HCT116 (cell line): ENCODE results near the gene PRPF6. TPM values are rescaled to one million over a fixed set of nuclear protein-coding genes. Genes with fewer than 3 reads are reported as not detected.

ENCODE experiments used
- ATAC-seq: fragments of 200-7000 bp; cut with Tn5 transposase; 2 replicates; pipeline ENCODE4 v1.9.1; 2020; ENCODE audit warnings: mild to moderate bottlenecking, moderate library complexity
- BruUV-seq: library from RNA; stranded (reverse); fragments of 400-500 nt; replicated peaks from 2 replicates; lab custom pipeline; 2021; lab: Mats Ljungman, UMichigan
- CTCF ChIA-PET: fragments of 300-600 bp; sonication (Branson Sonifier 250); formaldehyde crosslinking; loops from one replicate; lab custom pipeline; 2021; ENCODE audit warnings: antibody characterized with exemption; lab: Charles Lee
- POLR2A ChIA-PET: fragments of 300-600, 350-600 bp; sonication (Branson Sonifier 250); formaldehyde crosslinking; loops from one replicate; lab custom pipeline; 2021; ENCODE audit warnings: antibody characterized with exemption; lab: Charles Lee
- RAD21 ChIA-PET, 2 experiments: fragments of 300-600 bp; sonication (Branson Sonifier 250); formaldehyde crosslinking; loops; one replicate each; lab custom pipeline; 2023; ENCODE audit warnings: low total read pairs in 2 of 2; ENCODE audit not compliant: uncharacterized antibody in 2 of 2, unreplicated experiment in 2 of 2, low non-redundant PET in 1 of 2; lab: Charles Lee
- DNase-seq: peaks from one replicate; pipeline ENCODE4 v3.0.0-alpha.2; 2010; ENCODE audit warnings: low read depth, low spot score
- H2AFZ ChIP-seq: fragments of 200-600 bp; shearing (Covaris generic), sonication (generic); 2 replicates; pipeline ENCODE4 v1.6.1; 2017; ENCODE audit warnings: low read depth, mixed run types, mixed read lengths, antibody characterized with exemption, low read length; ENCODE audit not compliant: poor library complexity, severe bottlenecking
- H3K27ac ChIP-seq: 2 replicates; pipeline ENCODE4 v1.5.1; 2012; ENCODE audit warnings: low read depth, low read length
- H3K27me3 ChIP-seq: fragments of 200-600 bp; sonication (generic); 2 replicates; pipeline ENCODE4 v1.6.1; 2016; ENCODE audit warnings: mixed run types, low read length, mixed read lengths; ENCODE audit not compliant: insufficient read depth
- H3K36me3 ChIP-seq, 2 experiments: fragments of 200-500 bp in 1 of 2; fragments of 200-600 bp in 1 of 2; sonication (Bioruptor generic) in 1 of 2; sonication (generic) in 1 of 2; 2 replicates each; pipeline versions ENCODE4 v1.5.1 to v1.6.1; 2014 to 2016; ENCODE audit warnings: low read length in 2 of 2, inconsistent platforms in 1 of 2, mixed read lengths in 1 of 2, mixed run types in 1 of 2; ENCODE audit not compliant: insufficient read depth in 2 of 2, control insufficient read depth in 1 of 2
- H3K4me1 ChIP-seq, 2 experiments: fragments of 200-600 bp in 1 of 2; sonication (generic) in 1 of 2; 2 replicates each; pipeline versions ENCODE4 v1.5.1 to v1.6.1; 2012 to 2017; ENCODE audit warnings: low read length in 2 of 2, inconsistent platforms in 1 of 2, mild to moderate bottlenecking in 1 of 2, mixed read lengths in 1 of 2, mixed run types in 1 of 2, moderate library complexity in 1 of 2; ENCODE audit not compliant: insufficient read depth in 2 of 2, control insufficient read depth in 1 of 2
- H3K4me2 ChIP-seq: fragments of 200-600 bp; sonication (generic); 2 replicates; pipeline ENCODE4 v1.6.1; 2017; ENCODE audit warnings: mixed run types, low read length, mixed read lengths
- H3K4me3 ChIP-seq, 2 experiments: fragments of 200-600 bp in 1 of 2; sonication (generic) in 1 of 2; replicated peaks in 1 of 2; 2 replicates each; pipeline ENCODE4 v1.5.1; 2011 to 2016; ENCODE audit warnings: low read length in 2 of 2, control low read depth in 1 of 2, low read depth in 1 of 2, mild to moderate bottlenecking in 1 of 2, mixed read lengths in 1 of 2, mixed run types in 1 of 2
- H3K79me2 ChIP-seq: fragments of 200-600 bp; sonication (generic); 2 replicates; pipeline ENCODE4 v1.6.1; 2017; ENCODE audit warnings: mild to moderate bottlenecking, mixed run types, low read length, moderate library complexity, mixed read lengths; ENCODE audit not compliant: insufficient read depth
- H3K9ac ChIP-seq: fragments of 200-600 bp; sonication (generic); 2 replicates; pipeline ENCODE4 v1.6.1; 2016; ENCODE audit warnings: low read length, mixed read lengths
- H3K9me2 ChIP-seq: fragments of 200-600 bp; sonication (generic), shearing (Covaris generic); 2 replicates; pipeline ENCODE4 v1.6.1; 2017; ENCODE audit warnings: mixed run types, mild to moderate bottlenecking, moderate library complexity; ENCODE audit not compliant: insufficient read depth
- H3K9me3 ChIP-seq, 2 experiments: fragments of 200-500 bp in 1 of 2; fragments of 200-600 bp in 1 of 2; sonication (Bioruptor generic) in 1 of 2; sonication (generic) in 1 of 2; 2 replicates each; pipeline ENCODE4 v1.6.1; 2014 to 2017; ENCODE audit warnings: low read length in 2 of 2, mixed read lengths in 2 of 2, inconsistent platforms in 1 of 2, low read depth in 1 of 2, mild to moderate bottlenecking in 1 of 2, mixed run types in 1 of 2, moderate library complexity in 1 of 2; ENCODE audit not compliant: control insufficient read depth in 1 of 2, insufficient read depth in 1 of 2
- H4K20me1 ChIP-seq: fragments of 200-600 bp; sonication (generic), shearing (Covaris generic); 2 replicates; pipeline ENCODE4 v1.6.1; 2017; ENCODE audit warnings: mixed run types, mild to moderate bottlenecking, moderate library complexity; ENCODE audit not compliant: insufficient read depth
- CBX3 ChIP-seq: IDR thresholded peaks from 2 replicates; pipeline ENCODE4 v1.6.1; 2012; ENCODE audit warnings: low read depth
- CEBPB ChIP-seq: IDR thresholded peaks from 2 replicates; pipeline ENCODE4 v1.6.1; 2012; ENCODE audit warnings: low read depth
- CTCF ChIP-seq, 3 experiments: fragments of 200-600 bp in 1 of 3; sonication (generic) in 1 of 3; IDR thresholded peaks in 2 of 3; conservative IDR thresholded peaks in 1 of 3; 2 replicates each; pipeline ENCODE4 v1.5.1; 2012 to 2017; ENCODE audit warnings: low read depth in 2 of 3, low read length in 2 of 3, antibody characterized with exemption in 1 of 3, borderline replicate concordance in 1 of 3, control low read depth in 1 of 3, mild to moderate bottlenecking in 1 of 3, mixed read lengths in 1 of 3, mixed run types in 1 of 3, moderate library complexity in 1 of 3; ENCODE audit not compliant: insufficient read depth in 1 of 3
- ELF1 ChIP-seq: IDR thresholded peaks from 2 replicates; pipeline ENCODE4 v1.6.1; 2012; ENCODE audit warnings: low read depth, borderline replicate concordance
- EZH2 ChIP-seq: fragments of 200-600 bp; sonication (generic); IDR thresholded peaks from 2 replicates; pipeline ENCODE4 v1.6.1; 2017; ENCODE audit warnings: antibody characterized with exemption, mixed run types
- EZH2phosphoT487 ChIP-seq: fragments of 200-600 bp; IDR thresholded peaks from 2 replicates; pipeline ENCODE4 v1.6.1; 2018; ENCODE audit warnings: antibody characterized with exemption, borderline replicate concordance
- FOSL1 ChIP-seq: IDR thresholded peaks from 2 replicates; pipeline ENCODE4 v1.6.1; 2012; ENCODE audit warnings: low read depth
- POLR2AphosphoS5 ChIP-seq: IDR thresholded peaks from 2 replicates; pipeline ENCODE4 v1.6.1; 2011; ENCODE audit warnings: mild to moderate bottlenecking, low read depth, low read length, moderate library complexity
- RAD21 ChIP-seq: IDR thresholded peaks from 2 replicates; pipeline ENCODE4 v1.6.1; 2012; ENCODE audit warnings: low read depth, mild to moderate bottlenecking
- SIN3A ChIP-seq: IDR thresholded peaks from 2 replicates; pipeline ENCODE4 v1.6.1; 2012; ENCODE audit warnings: low read depth
- SRF ChIP-seq: IDR thresholded peaks from 2 replicates; pipeline ENCODE4 v1.6.1; 2012; ENCODE audit warnings: low read depth
- TCF7L2 ChIP-seq: IDR thresholded peaks from 2 replicates; pipeline ENCODE4 v1.7.0; 2011; ENCODE audit warnings: borderline replicate concordance, inconsistent platforms; ENCODE audit not compliant: insufficient read depth, insufficient read length; ENCODE audit errors: extremely low read depth
- ZBTB33 ChIP-seq: IDR thresholded peaks from 2 replicates; pipeline ENCODE4 v1.6.1; 2011; ENCODE audit warnings: mild to moderate bottlenecking, low read length, moderate library complexity; ENCODE audit not compliant: insufficient replicate concordance; ENCODE audit errors: extremely low read depth
- ZFX ChIP-seq: fragments of 450-650 bp; IDR thresholded peaks from 2 replicates; pipeline ENCODE4 v1.6.1; 2017
- ZNF274 ChIP-seq: fragments of 200-500 bp; sonication (Bioruptor generic); IDR thresholded peaks from 2 replicates; pipeline ENCODE4 v1.6.1; 2014; ENCODE audit warnings: mild to moderate bottlenecking, low read depth, low read length, inconsistent platforms
- intact Hi-C: fragments of 100-400 bp; cut with micrococcal nuclease; formaldehyde crosslinking; loops from 2 replicates; pipeline ENCODE4 v1.10.0; 2022
- total RNA-seq: library from RNA; stranded (reverse); gene quantifications from one replicate; pipeline ENCODE4 v1.2.1, GENCODE V29; 2021; ENCODE audit not compliant: unreplicated experiment

PRPF6 gene
- total RNA-seq, 1 experiment from 2014 or later, result 74.9 TPM

GRCh38 chr20:63944078-63944941 lies 36.6 kb upstream of the PRPF6 start:
- Histone ChIP-seq H3K9ac (no peak overlapping the region), H3K4me2 (no peak overlapping the region), H2AFZ (no peak overlapping the region), H3K36me3 (peaks cover 16 to 41% of the 10 kb centered on the region in 2 experiments; a peak in 3 of 4 replicates), H3K27me3 (no peaks in the 10 kb centered on the region), H3K4me1 (peaks cover 8 to 25% of the 10 kb centered on the region in 2 experiments; a peak in 3 of 4 replicates), H3K9me2 (no peaks in the 10 kb centered on the region), H4K20me1 (no peaks in the 10 kb centered on the region; the same call in 1 of the 2 replicates), H3K79me2 (peaks cover 43% of the 10 kb centered on the region), H3K4me3 (no peak overlapping the region), H3K27ac (no peak overlapping the region), H3K9me3 (no peaks in the 10 kb centered on the region)
- ChIA-PET RAD21 (no interaction called here), CTCF (no interaction called here), POLR2A (no interaction called here)
- DNase-seq (no peak), ATAC-seq (no peak)
- TF ChIP-seq SRF (no peak), CBX3 (no peak)
- intact Hi-C loops, result no loop called here
- BruUV-seq, result no TSS peak

- H3K27ac ChIP-seq, result no peak overlapping the region
- no peak overlapping the region for H3K9ac ChIP-seq
- no peak for TF ChIP-seq EZH2phosphoT487
- TF ChIP-seq SIN3A, result no peak
- no peak for TF ChIP-seq POLR2AphosphoS5
- TF ChIP-seq ZBTB33, result no peak
- no peak for TF ChIP-seq FOSL1
- no peak for TF ChIP-seq EZH2
- TF ChIP-seq ZNF274, result no peak
- no peak for TF ChIP-seq RAD21
- TF ChIP-seq ZFX, result no peak
- TF ChIP-seq SRF, result no peak
- no peak for TF ChIP-seq ELF1
- TF ChIP-seq TCF7L2, result no peak
- no peak for TF ChIP-seq CTCF (IDR thresholded peaks at IDR 0.05 in 2 of 3, conservative IDR thresholded peaks at IDR 0.05 in 1 of 3; ENCODE audit: borderline replicate concordance in 1 of 3, insufficient read depth in 1 of 3, low read depth in 2 of 3, low read length in 2 of 3)
- no peak for TF ChIP-seq CEBPB
- TF ChIP-seq, all 23 proteins: peak for 0
- no peak overlapping the region for H3K4me2 ChIP-seq
- DNase-seq, result no peak
- intact Hi-C loops, result no loop called here
- no TSS peak for BruUV-seq
- no peaks in the 10 kb centered on the region; the same call in 1 of the 2 replicates for H4K20me1 ChIP-seq
- ChIA-PET CTCF (no interaction called here), POLR2A (no interaction called here), RAD21 (no interaction called here)
- H3K4me3 ChIP-seq, result no peak overlapping the region
- peaks cover 51% of the 10 kb centered on the region for H3K79me2 ChIP-seq
- peaks cover 11 to 32% of the 10 kb centered on the region in 2 experiments; a peak in 3 of 4 replicates for H3K4me1 ChIP-seq
- H3K9me2 ChIP-seq, result no peaks in the 10 kb centered on the region
- H3K27me3 ChIP-seq, result no peaks in the 10 kb centered on the region
- no peak overlapping the region for H2AFZ ChIP-seq
- H3K9me3 ChIP-seq, result no peaks in the 10 kb centered on the region
- H3K36me3 ChIP-seq, result peaks cover 16 to 38% of the 10 kb centered on the region in 2 experiments; a peak in 3 of 4 replicates
- ATAC-seq, result no peak
These were observed 35.8 kb upstream of the PRPF6 start for GRCh38 chr20:63945031-63945658.
